Activated T-cell treated with anti-CD3 and anti-CD28 coated beads, Interleukin-2, amount 50 U/mL, for 24 hours (primary cell): ENCODE data around the gene AASS.
"Not testable (repeated sequence)": the region's sequence is repeated elsewhere in the genome, so short reads cannot be mapped to it uniquely, and the experiment has no call there.

ENCODE experiments used
- DNase-seq: peaks from one replicate; pipeline ENCODE4 v3.0.0-alpha.2; 2020
- H3K27ac Mint-ChIP-seq: 2 replicates; pipeline ENCODE4 v1.8.0; 2020; ENCODE audit warnings: mild to moderate bottlenecking, mixed read lengths
- H3K27me3 Mint-ChIP-seq: 2 replicates; pipeline ENCODE4 v1.8.0; 2020; ENCODE audit warnings: mixed read lengths
- H3K36me3 Mint-ChIP-seq: 2 replicates; pipeline ENCODE4 v1.8.0; 2020; ENCODE audit warnings: low read depth, mixed read lengths
- H3K4me1 Mint-ChIP-seq: 2 replicates; pipeline ENCODE4 v1.8.0; 2020; ENCODE audit warnings: low read depth, mixed read lengths
- H3K4me3 Mint-ChIP-seq: 2 replicates; pipeline ENCODE4 v1.8.0; 2020; ENCODE audit warnings: mild to moderate bottlenecking, moderate library complexity, mixed read lengths
- H3K9me3 Mint-ChIP-seq: 2 replicates; pipeline ENCODE4 v1.8.0; 2020; ENCODE audit warnings: mixed read lengths

Gene AASS

DNA sequence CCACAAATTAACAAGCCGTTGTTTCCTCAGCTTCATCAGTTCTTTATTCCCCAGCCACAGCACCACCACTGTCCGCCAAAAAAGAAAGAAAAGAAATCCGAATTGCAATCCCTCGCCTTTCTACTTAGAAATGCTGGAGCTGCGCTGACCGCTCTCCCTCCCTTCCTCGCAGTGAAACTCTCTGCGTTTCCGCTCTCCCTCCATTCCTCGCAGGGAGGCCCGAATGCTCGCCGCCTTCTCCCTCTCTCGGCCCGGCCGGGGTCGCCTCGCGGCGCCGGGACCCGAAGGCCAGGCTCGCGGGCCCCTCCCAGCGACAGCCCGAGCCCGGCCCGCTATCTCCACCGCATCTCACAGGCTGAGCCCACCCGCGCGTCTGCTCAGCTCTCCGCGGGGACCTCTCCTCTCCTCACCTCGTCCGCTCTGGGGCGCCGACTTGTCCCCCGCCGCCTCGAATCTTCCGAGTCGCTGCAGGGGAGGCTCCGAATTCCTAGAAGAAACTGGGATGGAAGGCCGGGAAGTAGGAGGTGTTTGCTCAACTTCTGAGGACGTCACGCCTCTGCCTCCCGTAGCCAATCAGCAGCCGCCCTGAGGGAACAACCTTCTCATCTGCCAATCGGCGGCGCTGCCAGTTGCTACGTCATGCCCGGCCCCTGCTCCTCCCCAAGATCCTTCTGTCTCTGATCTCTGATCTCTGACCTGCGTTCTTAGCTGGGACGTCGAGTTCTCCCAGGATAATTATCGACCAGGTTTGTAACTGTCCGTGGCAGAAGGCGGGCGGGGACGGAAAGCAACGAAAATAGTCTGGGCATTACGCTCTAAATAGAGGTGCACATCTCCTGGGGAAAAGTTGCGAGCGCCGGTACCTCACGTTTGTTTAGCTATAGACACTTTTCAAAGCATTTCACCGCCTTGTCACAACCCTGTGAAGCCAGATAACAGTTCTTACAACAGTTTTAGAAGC is at the start of gene AASS:
AASS (minus strand) TSS at position 499 of the 961 bp plus-strand sequence. CDS start 10,523 bp downstream, outside the sequence.
- H3K27me3 Mint-ChIP-seq, result peaks cover 45% of the 10 kb centered on the region
- H3K36me3 Mint-ChIP-seq, result peaks cover 5% of the 10 kb centered on the region
- peaks cover 19% of the 10 kb centered on the region for H3K4me1 Mint-ChIP-seq
- peak within 1 kb of the TSS; percentile 90 for H3K4me3 Mint-ChIP-seq
- DNase-seq, result peak; percentile 85
- H3K27ac Mint-ChIP-seq, result peak within 1 kb of the TSS; percentile 88
- H3K9me3 Mint-ChIP-seq, result no peaks in the 10 kb centered on the region

DNA sequence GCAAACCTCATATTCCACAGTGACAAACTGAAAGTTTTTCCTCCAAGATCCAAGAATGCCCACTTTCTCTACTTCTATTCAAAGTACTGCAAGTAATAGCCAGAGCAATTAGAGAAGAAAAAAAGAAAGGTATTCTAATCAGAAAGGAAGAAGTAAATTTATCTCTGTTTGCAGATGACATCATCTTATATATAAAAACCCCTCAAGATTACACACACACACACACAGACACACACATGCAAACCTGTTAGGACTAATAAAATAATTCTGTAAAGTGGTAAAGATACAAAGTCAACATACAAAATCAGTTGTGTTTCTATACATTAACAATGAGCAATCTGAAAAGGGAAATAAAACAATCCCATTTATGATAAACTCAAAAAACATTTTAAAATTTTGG is 44.7 kb upstream of the AASS start:
- no peaks in the 10 kb centered on the region for H3K4me1 Mint-ChIP-seq
- DNase-seq, result no peak
- H3K36me3 Mint-ChIP-seq, result no peaks in the 10 kb centered on the region
- no peaks in the 10 kb centered on the region for H3K27me3 Mint-ChIP-seq
- no peak overlapping the region for H3K27ac Mint-ChIP-seq
- H3K4me3 Mint-ChIP-seq, result no peak overlapping the region
- peaks cover 8% of the 10 kb centered on the region for H3K9me3 Mint-ChIP-seq

GRCh38 chr7:122183106-122183505 is 39.1 kb upstream of the AASS start:
- Mint-ChIP-seq H3K27me3 (peaks cover 15% of the 10 kb centered on the region), H3K4me3 (no peak overlapping the region), H3K36me3 (no peaks in the 10 kb centered on the region), H3K9me3 (peaks cover 5% of the 10 kb centered on the region), H3K27ac (no peak overlapping the region), H3K4me1 (no peaks in the 10 kb centered on the region)
- DNase-seq, result no peak

GRCh38 chr7:122182081-122182480 is 38.0 kb upstream of the AASS start:
- no peaks in the 10 kb centered on the region for H3K4me1 Mint-ChIP-seq
- peaks cover 5% of the 10 kb centered on the region for H3K9me3 Mint-ChIP-seq
- no peaks in the 10 kb centered on the region for H3K36me3 Mint-ChIP-seq
- peaks cover 17% of the 10 kb centered on the region for H3K27me3 Mint-ChIP-seq
- no peak overlapping the region for H3K4me3 Mint-ChIP-seq
- H3K27ac Mint-ChIP-seq, result no peak overlapping the region
- DNase-seq, result no peak

- not testable (repeated sequence) for H3K4me1 Mint-ChIP-seq, H3K4me3 Mint-ChIP-seq, H3K9me3 Mint-ChIP-seq, DNase-seq, H3K27me3 Mint-ChIP-seq, H3K27ac Mint-ChIP-seq, H3K36me3 Mint-ChIP-seq
Observed at GRCh38 chr7:122172144-122172543, 28.1 kb upstream of the AASS start.

DNA sequence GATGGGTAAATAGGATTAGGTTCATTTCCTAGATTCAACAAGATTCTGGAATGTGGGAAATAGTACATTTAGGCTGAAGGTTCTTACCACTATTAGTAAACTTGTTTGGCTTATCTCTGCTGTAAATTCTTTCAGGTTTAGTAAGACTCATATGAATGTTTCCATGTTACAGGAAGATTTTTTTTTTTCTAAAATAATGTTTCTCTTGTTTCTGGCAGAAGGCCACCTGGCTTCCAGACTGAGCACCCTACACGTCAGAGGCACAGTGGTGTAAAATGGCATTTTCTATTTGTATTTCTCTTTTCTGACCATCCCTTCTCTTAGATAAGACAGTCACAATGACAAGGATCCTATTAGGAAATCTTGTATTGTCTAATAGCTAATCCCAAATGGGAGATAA is 22.7 kb upstream of the AASS start:
- Mint-ChIP-seq H3K27me3 (no peaks in the 10 kb centered on the region), H3K4me3 (no peak overlapping the region), H3K4me1 (no peaks in the 10 kb centered on the region), H3K36me3 (no peaks in the 10 kb centered on the region), H3K27ac (no peak overlapping the region), H3K9me3 (no peaks in the 10 kb centered on the region)
- DNase-seq, result no peak

DNA sequence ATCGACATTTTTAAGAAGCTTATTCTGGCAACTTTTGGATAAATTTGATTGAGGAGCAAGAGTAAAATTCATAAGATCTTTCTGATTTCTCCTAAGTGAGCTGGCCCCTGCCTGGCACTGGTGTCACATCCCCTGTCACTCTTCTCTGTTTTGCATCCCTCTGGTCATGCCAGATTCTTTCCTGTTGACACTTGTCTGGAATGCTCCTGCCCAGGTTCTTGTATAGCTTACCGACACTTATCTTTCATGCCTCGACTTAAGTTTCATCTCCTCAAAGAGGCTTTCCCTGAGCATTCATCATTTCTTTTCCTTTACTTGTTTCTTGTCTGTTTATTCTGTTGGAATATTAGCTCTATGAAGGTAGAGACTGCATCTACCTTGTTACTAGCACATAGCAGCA is 22.2 kb upstream of the AASS start:
- DNase-seq, result no peak

GRCh38 chr7:122161628-122162027 is 17.6 kb upstream of the AASS start:
- Mint-ChIP-seq H3K27ac (no peak overlapping the region), H3K9me3 (no peaks in the 10 kb centered on the region), H3K27me3 (no peaks in the 10 kb centered on the region), H3K4me3 (no peak overlapping the region), H3K36me3 (no peaks in the 10 kb centered on the region), H3K4me1 (no peaks in the 10 kb centered on the region)
- no peak for DNase-seq

More for the DNA sequence above, 22.2 kb upstream of the AASS start:
- H3K9me3 Mint-ChIP-seq, result no peaks in the 10 kb centered on the region
- H3K27me3 Mint-ChIP-seq, result no peaks in the 10 kb centered on the region
- no peak overlapping the region for H3K27ac Mint-ChIP-seq
- H3K36me3 Mint-ChIP-seq, result no peaks in the 10 kb centered on the region
- H3K4me1 Mint-ChIP-seq, result no peaks in the 10 kb centered on the region
- H3K4me3 Mint-ChIP-seq, result no peak overlapping the region

DNA sequence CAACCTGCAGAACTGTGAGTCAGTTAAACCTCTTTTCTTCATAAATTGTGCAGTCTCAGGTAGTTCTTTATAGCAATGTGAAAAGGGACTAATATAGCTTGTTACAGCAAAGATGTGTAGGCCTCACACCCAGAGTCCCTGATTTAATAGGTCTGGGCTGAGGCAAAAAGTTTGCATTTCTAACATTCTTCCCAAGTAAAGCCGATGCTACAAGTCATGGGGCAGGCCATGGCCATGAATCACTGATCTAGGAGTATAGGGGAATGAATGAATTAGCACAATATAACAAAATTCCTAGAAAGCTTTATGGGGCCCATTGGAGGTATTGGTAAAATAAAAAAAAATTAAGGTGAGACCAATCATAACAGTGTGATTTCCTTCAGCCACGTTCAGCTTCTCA is 11.5 kb upstream of the AASS start:
- Mint-ChIP-seq H3K9me3 (no peaks in the 10 kb centered on the region), H3K27ac (no peak overlapping the region), H3K4me1 (no peaks in the 10 kb centered on the region), H3K4me3 (no peak overlapping the region), H3K36me3 (no peaks in the 10 kb centered on the region), H3K27me3 (peaks cover 5% of the 10 kb centered on the region)
- DNase-seq, result no peak

GRCh38 chr7:122148878-122149277 is 4.8 kb upstream of the AASS start:
- H3K9me3 Mint-ChIP-seq, result no peaks in the 10 kb centered on the region
- DNase-seq, result no peak
- peaks cover 5% of the 10 kb centered on the region for H3K36me3 Mint-ChIP-seq
- no peak overlapping the region for H3K4me3 Mint-ChIP-seq
- H3K27ac Mint-ChIP-seq, result no peak overlapping the region
- H3K4me1 Mint-ChIP-seq, result peaks cover 9% of the 10 kb centered on the region
- peaks cover 26% of the 10 kb centered on the region for H3K27me3 Mint-ChIP-seq

DNA sequence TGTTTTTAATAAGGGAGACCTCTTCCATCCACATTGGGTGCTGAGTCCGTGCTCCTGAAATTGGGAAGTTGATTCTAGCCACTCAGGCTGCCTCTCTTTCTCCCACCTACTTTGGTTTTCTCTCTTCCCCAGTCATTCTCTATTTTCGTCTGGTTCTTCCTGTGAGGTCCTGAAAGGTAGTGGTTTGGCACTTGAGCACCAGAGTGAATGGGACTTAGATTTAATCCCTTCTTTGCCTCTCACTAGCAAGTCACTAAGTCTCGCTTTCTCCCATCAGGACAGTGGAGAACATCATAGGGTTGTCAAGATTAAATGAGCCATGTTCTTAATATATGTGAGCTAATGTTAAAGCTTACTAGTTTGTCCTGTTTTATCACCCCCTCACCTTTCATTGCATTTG is 4.0 kb upstream of the AASS start:
- H3K27me3 Mint-ChIP-seq, result peaks cover 31% of the 10 kb centered on the region

GRCh38 chr7:122145937-122146645 is 2.0 kb upstream of the AASS start:
- peaks cover 5% of the 10 kb centered on the region for H3K36me3 Mint-ChIP-seq
- no peaks in the 10 kb centered on the region for H3K9me3 Mint-ChIP-seq
- peaks cover 45% of the 10 kb centered on the region for H3K27me3 Mint-ChIP-seq
- H3K27ac Mint-ChIP-seq, result no peak overlapping the region
- H3K4me3 Mint-ChIP-seq, result no peak overlapping the region
- DNase-seq, result no peak
- peaks cover 19% of the 10 kb centered on the region for H3K4me1 Mint-ChIP-seq

More for the DNA sequence above, 4.0 kb upstream of the AASS start:
- Mint-ChIP-seq H3K4me3 (no peak overlapping the region), H3K36me3 (peaks cover 5% of the 10 kb centered on the region), H3K9me3 (no peaks in the 10 kb centered on the region), H3K27ac (no peak overlapping the region), H3K4me1 (peaks cover 15% of the 10 kb centered on the region)
- no peak for DNase-seq

DNA sequence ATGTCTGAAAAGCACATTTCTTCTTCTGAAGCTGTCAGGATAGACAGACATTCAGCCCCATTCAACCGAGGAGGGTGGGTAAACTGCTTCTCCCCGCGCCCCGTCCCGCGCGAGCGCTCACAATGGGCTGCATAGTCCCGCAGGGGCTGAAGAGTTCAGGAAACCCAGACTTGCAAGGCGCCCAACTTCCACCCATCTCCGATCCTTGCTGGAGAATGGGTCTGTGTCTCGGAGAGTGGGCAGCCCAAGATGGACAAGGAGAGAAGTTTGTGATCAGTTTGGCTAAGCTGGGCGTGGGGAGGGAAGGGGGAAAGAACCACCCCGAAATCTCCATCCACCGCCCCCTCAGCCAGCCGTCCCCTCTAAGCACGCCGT is 686 bp downstream of the AASS start:
- Mint-ChIP-seq H3K27me3 (peaks cover 45% of the 10 kb centered on the region), H3K9me3 (no peaks in the 10 kb centered on the region), H3K36me3 (peaks cover 5% of the 10 kb centered on the region), H3K4me1 (peaks cover 20% of the 10 kb centered on the region), H3K27ac (peak overlapping the region; percentile 88), H3K4me3 (peak overlapping the region; percentile 90)
- peak; percentile 53 for DNase-seq

GRCh38 chr7:122140918-122141317 is 3.1 kb downstream of the AASS start:
- Mint-ChIP-seq H3K4me3 (no peak overlapping the region), H3K27me3 (peaks cover 35% of the 10 kb centered on the region), H3K27ac (no peak overlapping the region), H3K36me3 (peaks cover 5% of the 10 kb centered on the region), H3K4me1 (peaks cover 32% of the 10 kb centered on the region), H3K9me3 (no peaks in the 10 kb centered on the region)
- no peak for DNase-seq
